ENCODE results near the gene SEMA4B. TPM values are rescaled to one million over a fixed set of nuclear protein-coding genes. Genes with fewer than 3 reads are reported as not detected.
"Not testable (repeated sequence)": the region's sequence is repeated elsewhere in the genome, so short reads cannot be mapped to it uniquely, and the experiment has no call there.

SEMA4B gene, protein sequence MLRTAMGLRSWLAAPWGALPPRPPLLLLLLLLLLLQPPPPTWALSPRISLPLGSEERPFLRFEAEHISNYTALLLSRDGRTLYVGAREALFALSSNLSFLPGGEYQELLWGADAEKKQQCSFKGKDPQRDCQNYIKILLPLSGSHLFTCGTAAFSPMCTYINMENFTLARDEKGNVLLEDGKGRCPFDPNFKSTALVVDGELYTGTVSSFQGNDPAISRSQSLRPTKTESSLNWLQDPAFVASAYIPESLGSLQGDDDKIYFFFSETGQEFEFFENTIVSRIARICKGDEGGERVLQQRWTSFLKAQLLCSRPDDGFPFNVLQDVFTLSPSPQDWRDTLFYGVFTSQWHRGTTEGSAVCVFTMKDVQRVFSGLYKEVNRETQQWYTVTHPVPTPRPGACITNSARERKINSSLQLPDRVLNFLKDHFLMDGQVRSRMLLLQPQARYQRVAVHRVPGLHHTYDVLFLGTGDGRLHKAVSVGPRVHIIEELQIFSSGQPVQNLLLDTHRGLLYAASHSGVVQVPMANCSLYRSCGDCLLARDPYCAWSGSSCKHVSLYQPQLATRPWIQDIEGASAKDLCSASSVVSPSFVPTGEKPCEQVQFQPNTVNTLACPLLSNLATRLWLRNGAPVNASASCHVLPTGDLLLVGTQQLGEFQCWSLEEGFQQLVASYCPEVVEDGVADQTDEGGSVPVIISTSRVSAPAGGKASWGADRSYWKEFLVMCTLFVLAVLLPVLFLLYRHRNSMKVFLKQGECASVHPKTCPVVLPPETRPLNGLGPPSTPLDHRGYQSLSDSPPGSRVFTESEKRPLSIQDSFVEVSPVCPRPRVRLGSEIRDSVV
- total RNA-seq: 10 to 100 TPM in 1 of 2 donors, 1 to 10 TPM in 1; 8.9 to 19.1 TPM

DNA sequence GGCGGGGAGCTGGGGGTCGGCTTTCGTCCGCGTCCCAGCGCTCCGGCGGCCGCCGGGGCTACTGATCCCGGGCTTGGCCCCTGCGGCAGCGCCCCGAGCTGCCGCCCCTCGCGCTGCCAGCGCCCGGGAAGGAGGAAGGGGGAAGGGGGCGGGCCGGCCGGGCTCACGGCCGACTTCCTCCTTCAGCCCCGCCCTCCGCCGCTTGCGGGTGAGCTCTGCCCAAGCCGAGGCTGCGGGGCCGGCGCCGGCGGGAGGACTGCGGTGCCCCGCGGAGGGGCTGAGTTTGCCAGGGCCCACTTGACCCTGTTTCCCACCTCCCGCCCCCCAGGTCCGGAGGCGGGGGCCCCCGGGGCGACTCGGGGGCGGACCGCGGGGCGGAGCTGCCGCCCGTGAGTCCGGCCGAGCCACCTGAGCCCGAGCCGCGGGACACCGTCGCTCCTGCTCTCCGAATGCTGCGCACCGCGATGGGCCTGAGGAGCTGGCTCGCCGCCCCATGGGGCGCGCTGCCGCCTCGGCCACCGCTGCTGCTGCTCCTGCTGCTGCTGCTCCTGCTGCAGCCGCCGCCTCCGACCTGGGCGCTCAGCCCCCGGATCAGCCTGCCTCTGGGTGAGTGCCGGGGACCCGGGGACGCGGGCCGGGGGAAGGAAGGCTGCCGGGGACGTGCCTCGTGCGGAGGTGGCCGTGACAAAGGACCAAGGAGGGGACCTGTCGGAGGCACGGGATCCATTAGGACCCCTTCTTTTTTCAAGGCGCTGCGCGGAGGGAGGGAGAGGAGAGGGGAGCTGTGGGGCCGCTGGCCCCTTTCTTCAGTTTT is at the start of gene SEMA4B:
SEMA4B (plus strand) TSS at position 201 of the 814 bp plus-strand sequence; CDS start at position 450, 249 bp downstream.
- H3K36me3 Mint-ChIP-seq: no peaks in the 10 kb centered on the region
- no peaks in the 10 kb centered on the region for H3K9me3 Mint-ChIP-seq
- DNase-seq (ENCODE audit: low spot score in 2 of 2): peak; percentile 75 to 79
- H3K27ac Mint-ChIP-seq: peak within 1 kb of the TSS in 1 of 2 donors; percentile 40
- peak; percentile 95 to 96 for ATAC-seq

DNA sequence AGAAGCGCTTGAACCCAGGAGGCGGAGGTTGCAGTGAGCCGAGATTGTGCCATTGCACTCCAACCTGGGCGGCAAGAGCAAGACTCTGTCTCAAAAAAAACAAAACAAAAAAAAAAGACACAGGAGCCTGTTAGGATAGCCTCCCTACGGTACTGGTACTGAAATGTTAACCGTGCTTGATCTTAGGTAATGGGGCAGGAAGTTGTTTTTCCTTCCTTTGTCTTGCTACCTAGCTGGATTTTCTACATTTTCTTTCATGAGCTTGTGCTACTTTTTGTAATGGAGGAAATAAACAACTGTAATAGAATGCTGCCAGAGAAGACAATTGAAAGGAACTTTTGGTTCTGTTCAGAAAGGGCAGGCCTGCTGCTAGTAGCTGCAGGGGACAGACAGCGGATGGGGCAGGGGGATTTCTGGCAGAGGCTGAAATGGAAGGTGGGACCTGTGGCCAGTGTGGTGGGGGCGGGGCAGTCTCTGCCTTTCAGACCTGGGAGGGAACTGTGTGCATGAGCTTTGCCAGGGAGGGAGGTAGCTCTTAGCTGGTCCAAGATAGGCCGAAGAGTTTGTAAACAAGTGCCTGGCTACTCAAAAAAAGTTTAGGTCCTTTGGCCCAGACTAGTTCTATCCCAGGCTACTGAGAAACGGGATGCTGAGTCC is 49.0 kb upstream of the SEMA4B start:
- no peak for DNase-seq (ENCODE audit: low spot score in 2 of 2)
- peak overlapping the region in 1 of 2 donors; percentile 31 for H3K27ac Mint-ChIP-seq
- no peaks in the 10 kb centered on the region for H3K9me3 Mint-ChIP-seq
- H3K36me3 Mint-ChIP-seq: no peaks in the 10 kb centered on the region
- ATAC-seq: no peak

DNA sequence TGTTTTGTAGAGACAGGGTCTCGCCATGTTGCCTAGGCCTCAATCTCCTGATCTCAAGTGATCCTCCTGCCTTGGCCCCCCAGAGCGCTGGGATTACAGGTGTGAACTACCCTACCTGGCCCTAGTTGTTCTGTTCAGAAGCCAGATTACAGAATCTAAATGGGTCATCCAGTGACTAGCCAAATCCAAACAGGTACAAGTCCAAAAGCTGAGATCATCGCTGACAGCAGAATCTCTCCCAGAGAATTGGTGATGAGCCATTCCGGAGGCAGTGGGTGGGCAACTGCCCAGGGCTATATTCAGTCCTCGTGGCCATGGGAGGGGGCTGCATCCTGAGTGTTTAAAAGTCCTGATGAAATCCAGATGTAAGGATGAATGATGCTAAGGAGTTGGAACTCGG is 47.5 kb upstream of the SEMA4B start:
- H3K9me3 Mint-ChIP-seq: no peaks in the 10 kb centered on the region
- ATAC-seq (no peak), DNase-seq (ENCODE audit: low spot score in 2 of 2) (no peak)
- H3K27ac Mint-ChIP-seq: no peak overlapping the region
- H3K36me3 Mint-ChIP-seq: no peaks in the 10 kb centered on the region

DNA sequence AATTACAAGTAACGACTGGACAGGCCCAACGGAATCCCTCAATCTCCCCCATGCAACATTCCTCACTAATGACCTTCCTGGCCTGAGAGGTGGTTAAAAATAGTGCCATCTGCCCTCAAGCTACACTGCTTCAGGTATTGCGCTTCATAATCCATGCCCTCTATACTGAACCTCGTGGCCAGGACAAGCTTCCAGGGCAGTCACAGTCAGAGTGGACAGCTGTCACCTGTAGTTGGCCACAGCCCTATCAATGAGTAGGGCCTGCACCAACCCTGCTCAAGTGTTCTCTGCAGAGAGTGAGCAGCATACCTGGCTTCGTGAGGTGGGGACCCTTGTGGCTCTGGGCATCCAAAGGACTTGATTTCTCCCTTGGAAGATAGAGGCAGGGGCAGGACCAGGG is 46.9 kb upstream of the SEMA4B start:
- no peak for DNase-seq (ENCODE audit: low spot score in 2 of 2)
- no peaks in the 10 kb centered on the region for H3K9me3 Mint-ChIP-seq
- H3K27ac Mint-ChIP-seq: no peak overlapping the region
- no peaks in the 10 kb centered on the region for H3K36me3 Mint-ChIP-seq
- ATAC-seq: no peak

DNA sequence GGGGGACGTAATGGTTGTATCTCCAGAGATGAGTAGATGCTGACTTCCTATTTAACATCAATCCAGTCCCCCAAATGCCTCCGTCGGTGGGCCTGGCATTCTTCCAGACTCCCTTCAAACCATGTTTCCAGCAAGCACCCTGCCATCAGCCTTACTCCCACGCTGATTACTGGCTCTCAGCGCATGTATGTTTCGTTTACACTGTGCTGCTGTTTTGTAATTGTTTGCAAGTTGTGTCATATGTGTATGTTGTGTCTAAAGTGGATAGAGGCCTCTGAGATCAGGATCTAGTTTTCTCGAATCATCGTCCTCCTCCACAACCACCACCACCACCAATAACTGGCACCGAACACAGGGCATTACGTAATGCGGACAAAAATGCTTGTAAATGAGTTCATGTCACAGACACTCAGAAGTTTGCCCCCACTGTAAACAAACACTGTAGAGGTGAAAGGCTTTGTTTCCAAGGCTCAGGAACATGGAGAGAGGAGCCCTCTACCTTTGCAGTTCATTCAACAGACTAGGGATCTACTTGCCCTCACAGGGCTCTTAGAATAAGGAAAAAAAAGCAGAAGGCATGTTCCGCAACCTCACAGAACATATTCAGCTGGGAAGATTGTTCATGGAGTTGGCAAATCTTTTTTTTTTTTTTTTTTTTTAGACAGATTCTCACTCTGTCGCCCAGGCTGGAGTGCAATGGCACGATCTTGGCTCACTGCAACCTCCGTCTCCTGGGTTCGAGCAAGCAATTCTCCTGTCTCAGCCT is 46.1 kb upstream of the SEMA4B start:
- Mint-ChIP-seq H3K27ac (no peak overlapping the region), H3K9me3 (no peaks in the 10 kb centered on the region), H3K36me3 (no peaks in the 10 kb centered on the region)
- no peak for ATAC-seq
- no peak for DNase-seq (ENCODE audit: low spot score in 2 of 2)

DNA sequence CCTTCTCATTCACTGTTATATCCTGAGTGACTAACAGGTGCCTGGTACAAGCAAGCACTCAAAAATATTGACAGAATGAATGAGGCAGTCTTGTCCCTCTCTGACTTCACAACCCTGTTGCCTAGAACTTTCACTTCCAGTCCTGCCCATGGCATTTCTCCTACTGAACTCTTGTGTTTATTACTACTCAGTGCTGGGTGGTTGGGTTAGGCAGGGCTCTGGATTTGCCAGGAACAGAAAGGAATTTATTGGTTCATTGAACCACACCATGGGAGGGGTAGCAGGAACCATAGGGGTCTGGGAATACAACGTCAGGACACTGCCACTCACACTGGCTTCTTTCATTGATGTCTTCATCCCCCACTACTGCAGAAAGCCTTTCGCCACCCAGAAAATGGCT is 41.9 kb upstream of the SEMA4B start:
- ATAC-seq: peak in 1 of 2 donors; percentile 17
- Mint-ChIP-seq H3K9me3 (no peaks in the 10 kb centered on the region), H3K27ac (no peak overlapping the region), H3K36me3 (no peaks in the 10 kb centered on the region)
- no peak for DNase-seq (ENCODE audit: low spot score in 2 of 2)

DNA sequence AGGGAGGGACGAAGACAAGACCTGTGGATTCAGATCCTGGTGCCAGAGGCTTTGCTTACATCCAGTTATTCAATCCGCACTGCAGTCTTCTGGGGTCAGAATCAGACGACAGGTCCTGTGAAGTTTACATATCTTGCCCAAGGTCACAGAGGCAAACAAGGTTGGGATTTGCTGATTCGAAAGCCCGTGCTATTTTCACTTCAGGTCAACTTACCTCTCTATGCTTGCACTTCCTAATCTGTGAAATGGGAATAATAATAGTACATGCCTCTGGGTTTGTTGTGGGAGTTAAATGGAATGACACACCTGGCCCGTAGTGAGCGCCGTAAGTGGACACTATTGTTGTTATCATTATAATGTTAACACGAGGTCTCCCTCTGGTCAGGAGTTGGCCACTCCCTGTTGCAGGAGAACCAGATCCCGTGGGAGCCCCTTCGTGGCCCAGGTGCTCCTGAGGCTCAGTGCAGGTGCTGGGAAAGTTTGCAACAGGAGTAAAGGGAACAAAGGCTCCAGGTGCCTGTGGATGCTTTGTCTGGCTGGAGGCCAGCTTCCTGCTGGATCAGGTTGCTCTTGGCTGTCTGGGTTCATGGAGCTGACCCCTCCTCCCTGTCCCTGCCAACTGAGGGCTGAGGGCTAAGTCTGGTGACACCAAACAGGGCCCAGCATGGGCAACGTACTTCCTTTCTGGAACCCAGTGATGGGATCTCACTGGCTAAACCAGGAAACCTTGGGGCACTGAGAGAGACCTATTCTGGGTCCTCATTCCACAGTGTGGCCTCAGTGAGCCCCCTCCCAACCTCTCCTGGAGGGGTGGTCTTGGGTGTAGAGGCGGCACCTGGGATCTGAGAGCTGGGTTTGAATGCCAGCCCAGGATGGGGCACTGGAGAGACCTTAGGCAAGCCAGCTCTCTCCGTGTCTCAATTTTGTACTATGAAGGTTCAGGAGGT is 40.1 kb upstream of the SEMA4B start:
- H3K36me3 Mint-ChIP-seq: no peaks in the 10 kb centered on the region
- no peak overlapping the region for H3K27ac Mint-ChIP-seq
- DNase-seq (ENCODE audit: low spot score in 2 of 2): no peak
- no peaks in the 10 kb centered on the region for H3K9me3 Mint-ChIP-seq
- no peak for ATAC-seq

DNA sequence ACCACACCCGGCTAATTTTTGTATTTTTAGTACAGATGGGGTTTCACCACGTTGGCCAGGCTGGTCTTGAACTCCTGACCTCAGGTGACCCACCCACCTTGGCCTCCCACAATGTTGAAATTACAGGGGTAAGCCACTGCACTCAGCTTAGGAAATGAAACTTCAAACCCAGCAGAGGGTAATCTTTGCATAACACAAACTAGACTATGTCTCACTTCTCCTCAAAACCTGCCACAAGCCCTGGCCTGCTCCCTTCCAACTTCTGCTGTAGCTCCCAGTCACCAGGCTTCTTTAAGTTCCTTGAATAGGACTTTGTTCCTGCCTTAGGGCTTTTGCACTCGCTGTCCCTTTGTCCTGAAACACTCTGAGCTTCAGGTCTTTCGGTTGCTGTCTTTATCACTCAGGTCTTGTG is 39.2 kb upstream of the SEMA4B start:
- Mint-ChIP-seq H3K36me3 (no peaks in the 10 kb centered on the region), H3K27ac (no peak overlapping the region), H3K9me3 (no peaks in the 10 kb centered on the region)
- DNase-seq (ENCODE audit: low spot score in 2 of 2): no peak
- ATAC-seq: no peak

DNA sequence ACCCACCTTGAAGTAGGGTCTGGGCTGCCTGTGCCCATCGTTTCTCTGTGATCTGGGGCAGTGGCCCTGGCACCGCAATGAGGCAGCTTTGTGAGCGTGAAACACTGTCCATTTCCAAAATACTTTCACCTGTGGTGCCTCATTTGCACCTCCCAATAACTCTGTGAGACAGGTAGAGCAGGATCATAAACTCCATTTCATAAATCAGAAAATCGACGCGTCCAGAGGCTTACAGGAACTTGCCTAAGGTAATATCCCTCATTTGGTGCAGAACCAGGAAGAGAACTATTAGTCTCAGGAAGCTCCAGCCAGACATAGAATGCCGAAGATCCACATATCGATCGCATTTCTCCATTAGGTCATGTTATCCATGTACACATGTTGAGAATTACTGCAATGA is 38.2 kb upstream of the SEMA4B start:
- H3K27ac Mint-ChIP-seq: no peak overlapping the region

DNA sequence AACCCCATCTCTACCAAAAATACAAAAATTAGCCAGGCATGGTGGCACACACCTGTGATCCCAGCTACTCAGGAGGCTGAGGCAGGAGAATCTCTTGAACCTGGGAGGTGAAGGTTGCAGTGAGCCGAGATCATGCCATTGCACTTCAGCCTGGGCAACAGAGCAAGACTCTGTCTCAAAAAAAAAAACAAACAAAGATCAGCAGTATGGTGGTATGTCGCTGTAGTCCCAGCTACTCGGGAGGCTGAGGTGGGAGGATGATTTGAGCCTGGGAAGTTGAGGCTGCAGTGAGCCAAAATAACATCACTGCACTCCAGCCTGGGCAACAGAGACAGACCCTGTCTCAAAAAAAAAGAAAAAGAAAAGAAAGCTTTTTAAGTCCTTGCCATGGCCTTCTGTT is 36.9 kb upstream of the SEMA4B start:
- H3K9me3 Mint-ChIP-seq; DNase-seq (ENCODE audit: low spot score in 2 of 2); H3K27ac Mint-ChIP-seq; ATAC-seq; H3K36me3 Mint-ChIP-seq: not testable (repeated sequence)

More for the DNA sequence above, 38.2 kb upstream of the SEMA4B start:
- H3K36me3 Mint-ChIP-seq: no peaks in the 10 kb centered on the region
- ATAC-seq (no peak), DNase-seq (ENCODE audit: low spot score in 2 of 2) (no peak)
- no peaks in the 10 kb centered on the region for H3K9me3 Mint-ChIP-seq

DNA sequence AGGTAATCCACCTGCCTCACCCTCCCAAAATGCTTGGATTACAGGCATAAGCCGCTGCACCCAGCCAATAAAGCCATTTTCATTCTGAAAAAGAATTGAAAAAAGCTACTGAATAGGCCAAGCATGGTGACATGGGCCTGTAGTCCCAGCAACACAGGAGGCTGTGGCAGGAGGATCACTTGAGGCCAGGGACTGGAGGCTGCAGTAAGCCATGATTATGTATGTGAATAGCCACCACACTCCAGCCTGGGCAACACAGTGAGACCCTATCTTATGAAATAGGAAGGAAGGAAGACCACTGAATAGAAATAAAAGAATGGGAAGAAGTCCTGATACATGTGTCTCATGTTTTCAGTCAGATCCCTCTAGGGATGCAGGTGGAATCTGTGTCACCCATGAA is 36.0 kb upstream of the SEMA4B start:
- Mint-ChIP-seq H3K27ac (no peak overlapping the region), H3K36me3 (no peaks in the 10 kb centered on the region), H3K9me3 (no peaks in the 10 kb centered on the region)
- DNase-seq (ENCODE audit: low spot score in 2 of 2) (no peak), ATAC-seq (no peak)

DNA sequence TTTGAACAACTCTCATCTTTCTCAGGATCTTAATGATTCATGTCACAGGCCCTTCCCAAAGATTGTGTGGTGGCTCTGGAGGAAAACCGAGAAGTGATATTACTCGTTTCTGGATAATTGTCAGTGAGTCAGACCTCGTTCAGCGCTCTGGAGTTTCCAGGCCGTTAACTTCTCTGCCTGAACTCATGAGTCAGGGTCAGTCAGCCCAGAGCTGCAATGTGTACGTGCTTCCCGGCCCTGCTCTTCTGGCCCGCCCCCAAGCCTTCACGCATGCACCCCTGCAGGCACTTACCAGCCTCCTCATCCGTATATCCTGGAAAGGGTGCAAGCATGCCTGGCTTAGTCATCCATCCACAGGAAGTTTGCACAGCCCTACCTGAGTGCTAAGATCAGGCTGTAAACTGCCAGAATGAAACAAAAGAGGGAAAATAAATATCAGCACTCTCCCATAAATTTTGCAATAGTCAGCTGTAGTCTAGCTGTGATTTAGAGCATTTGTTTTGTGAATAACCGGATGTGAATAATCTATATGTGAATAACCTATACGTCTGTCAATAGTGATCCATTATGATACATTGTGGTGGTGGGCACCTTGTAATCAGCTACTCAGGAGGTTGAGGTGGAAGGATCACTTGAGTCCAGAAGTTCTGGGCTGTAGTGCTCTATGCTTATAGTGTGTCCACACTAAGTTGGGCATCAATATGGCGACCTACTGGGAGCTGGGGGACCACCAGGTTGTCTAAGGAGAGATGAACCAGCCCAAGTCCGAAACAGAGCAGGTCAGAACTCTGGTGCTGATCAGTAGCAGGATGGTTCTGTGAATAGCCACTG is 35.3 kb upstream of the SEMA4B start:
- Mint-ChIP-seq H3K36me3 (no peaks in the 10 kb centered on the region), H3K9me3 (no peaks in the 10 kb centered on the region), H3K27ac (peak overlapping the region in 1 of 2 donors; percentile 44)
- DNase-seq (ENCODE audit: low spot score in 2 of 2): peak; percentile 47 to 69
- peak; percentile 98 to 99 for ATAC-seq

DNA sequence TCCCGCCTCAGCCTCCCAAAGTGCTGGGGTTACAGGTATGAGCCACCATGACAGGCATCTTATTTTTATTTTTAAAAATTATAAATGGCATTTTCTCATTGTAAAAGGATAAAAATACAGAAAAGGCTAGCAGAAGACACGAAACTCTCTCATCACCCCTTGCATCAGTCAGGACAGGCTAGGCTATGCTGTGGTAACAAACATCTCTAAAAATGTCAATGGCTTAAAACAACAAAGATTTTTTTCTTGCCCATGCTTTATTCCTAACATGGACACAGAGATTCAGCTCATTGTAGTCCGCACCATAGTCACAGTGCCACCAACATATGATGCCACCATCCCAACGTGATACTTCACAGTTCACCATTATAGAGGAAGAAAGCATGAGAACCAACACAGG is 34.0 kb upstream of the SEMA4B start:
- no peaks in the 10 kb centered on the region for H3K9me3 Mint-ChIP-seq
- DNase-seq (ENCODE audit: low spot score in 2 of 2): no peak
- H3K27ac Mint-ChIP-seq: no peak overlapping the region
- H3K36me3 Mint-ChIP-seq: no peaks in the 10 kb centered on the region
- no peak for ATAC-seq

DNA sequence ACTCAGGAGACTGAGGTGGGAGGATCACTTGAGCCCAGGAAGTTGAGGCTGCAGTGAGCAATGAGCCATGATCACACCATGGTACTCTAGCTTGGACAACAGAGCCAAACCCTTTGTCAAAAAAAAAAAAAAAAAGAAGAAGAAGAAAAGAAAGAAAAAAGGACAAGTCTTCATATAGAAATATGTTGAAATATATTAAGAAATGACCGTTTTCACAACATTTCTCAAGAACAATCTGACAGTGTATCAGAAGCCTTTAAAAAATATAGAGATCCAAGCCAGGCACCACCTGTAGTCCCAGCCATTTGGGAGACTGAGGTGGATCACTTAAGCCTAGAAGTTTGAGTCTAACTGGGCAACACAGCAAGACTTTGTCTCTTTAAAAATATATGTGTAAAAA is 29.5 kb upstream of the SEMA4B start:
- H3K36me3 Mint-ChIP-seq: no peaks in the 10 kb centered on the region
- H3K27ac Mint-ChIP-seq: no peak overlapping the region
- no peaks in the 10 kb centered on the region for H3K9me3 Mint-ChIP-seq
- no peak for DNase-seq (ENCODE audit: low spot score in 2 of 2)
- no peak for ATAC-seq

All from activated naive CD4-positive, alpha-beta T cell treated with anti-CD3 and anti-CD28 coated beads, Interleukin-2, amount 50 U/mL, for 72 hours (primary cell).